Testis (tissue), 2 donors: Measurements from ENCODE around the gene LRRC73.

Experiments used
- POLR2A ChIP-seq: fragments of 450-650 bp; IDR thresholded peaks from one replicate; pipeline ENCODE4 v1.6.1; 2017; ENCODE audit warnings: antibody characterized with exemption, mild to moderate bottlenecking, moderate library complexity
- TF ChIP-seq, protein P1 (sequence below), 3 experiments: fragments of 450-650 bp in 2 of 3; fragments of 200-600 bp in 1 of 3; sonication (generic) in 1 of 3; IDR thresholded peaks; one replicate each; pipeline ENCODE4 v1.5.1; 2016 to 2019; ENCODE audit warnings: antibody characterized with exemption in 3 of 3, mild to moderate bottlenecking in 2 of 3, moderate library complexity in 1 of 3

- TF ChIP-seq, protein P1, sequence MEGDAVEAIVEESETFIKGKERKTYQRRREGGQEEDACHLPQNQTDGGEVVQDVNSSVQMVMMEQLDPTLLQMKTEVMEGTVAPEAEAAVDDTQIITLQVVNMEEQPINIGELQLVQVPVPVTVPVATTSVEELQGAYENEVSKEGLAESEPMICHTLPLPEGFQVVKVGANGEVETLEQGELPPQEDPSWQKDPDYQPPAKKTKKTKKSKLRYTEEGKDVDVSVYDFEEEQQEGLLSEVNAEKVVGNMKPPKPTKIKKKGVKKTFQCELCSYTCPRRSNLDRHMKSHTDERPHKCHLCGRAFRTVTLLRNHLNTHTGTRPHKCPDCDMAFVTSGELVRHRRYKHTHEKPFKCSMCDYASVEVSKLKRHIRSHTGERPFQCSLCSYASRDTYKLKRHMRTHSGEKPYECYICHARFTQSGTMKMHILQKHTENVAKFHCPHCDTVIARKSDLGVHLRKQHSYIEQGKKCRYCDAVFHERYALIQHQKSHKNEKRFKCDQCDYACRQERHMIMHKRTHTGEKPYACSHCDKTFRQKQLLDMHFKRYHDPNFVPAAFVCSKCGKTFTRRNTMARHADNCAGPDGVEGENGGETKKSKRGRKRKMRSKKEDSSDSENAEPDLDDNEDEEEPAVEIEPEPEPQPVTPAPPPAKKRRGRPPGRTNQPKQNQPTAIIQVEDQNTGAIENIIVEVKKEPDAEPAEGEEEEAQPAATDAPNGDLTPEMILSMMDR (IDR thresholded peaks at IDR 0.05) = no peak
- TF ChIP-seq POLR2A = no peak
Observed at GRCh38 chr6:43493833-43494232, 16.3 kb downstream of the LRRC73 start.
